Tibial artery (tissue), 4 donors: ENCODE data around the gene ATG7.

Source experiments
- DNase-seq, 2 donors: peaks; one replicate each; pipeline ENCODE4 v3.0.0-alpha.2; 2019
- H3K27ac ChIP-seq, 2 donors: fragments of 200-600 bp; sonication (generic) in 1 of 2; 1 replicate in 1 of 2; 2 replicates in 1 of 2; pipeline ENCODE4 v1.5.1; 2018 to 2019; ENCODE audit warnings: mild to moderate bottlenecking in 1 of 2
- H3K27me3 ChIP-seq, 2 donors: fragments of 200-600 bp; sonication (generic) in 1 of 2; one replicate each; pipeline versions ENCODE4 v1.5.1 to v1.6.0; 2016 to 2019
- H3K36me3 ChIP-seq, 3 donors: fragments of 200-600 bp; sonication (generic) in 2 of 3; one replicate each; pipeline ENCODE4 v1.5.1; 2016 to 2019; ENCODE audit warnings: mild to moderate bottlenecking in 2 of 3
- H3K4me1 ChIP-seq, 4 donors: fragments of 200-600 bp; sonication (generic) in 2 of 4; 1 replicate in 3 of 4; 2 replicates in 1 of 4; pipeline ENCODE4 v1.5.1; 2016 to 2019
- H3K4me3 ChIP-seq, 2 donors: fragments of 200-600 bp; sonication (generic) in 1 of 2; 1 replicate in 1 of 2; 2 replicates in 1 of 2; pipeline ENCODE4 v1.5.1; 2018 to 2019; ENCODE audit warnings: mild to moderate bottlenecking in 2 of 2
- H3K9me3 ChIP-seq, 3 donors: fragments of 200-600 bp; sonication (generic) in 1 of 3; one replicate each; pipeline ENCODE4 v1.5.1; 2016 to 2019
- intact Hi-C: fragments of 100-400 bp; cut with DNase I; formaldehyde crosslinking; loops from one replicate; pipeline ENCODE4 v1.15.0; 2023; ENCODE audit warnings: low total_unique reads
- TF ChIP-seq, protein P1 (sequence below), 2 experiments: fragments of 200-600 bp in 1 of 2; fragments of 450-650 bp in 1 of 2; IDR thresholded peaks; one replicate each; pipeline ENCODE4 v1.5.1; 2017 to 2019; ENCODE audit warnings: antibody characterized with exemption in 2 of 2, mild to moderate bottlenecking in 1 of 2, moderate library complexity in 1 of 2

The ATG7 gene

GRCh38 chr3:11245827-11246662, 26.2 kb upstream of the ATG7 start:
- H3K27me3 ChIP-seq, result no peaks in the 10 kb centered on the region
- H3K27ac ChIP-seq, result no peak overlapping the region
- peaks cover 0 to 12% (median 0%) of the 10 kb centered on the region in 4 donors for H3K4me1 ChIP-seq
- no peaks in the 10 kb centered on the region for H3K36me3 ChIP-seq
- TF ChIP-seq, protein P1, sequence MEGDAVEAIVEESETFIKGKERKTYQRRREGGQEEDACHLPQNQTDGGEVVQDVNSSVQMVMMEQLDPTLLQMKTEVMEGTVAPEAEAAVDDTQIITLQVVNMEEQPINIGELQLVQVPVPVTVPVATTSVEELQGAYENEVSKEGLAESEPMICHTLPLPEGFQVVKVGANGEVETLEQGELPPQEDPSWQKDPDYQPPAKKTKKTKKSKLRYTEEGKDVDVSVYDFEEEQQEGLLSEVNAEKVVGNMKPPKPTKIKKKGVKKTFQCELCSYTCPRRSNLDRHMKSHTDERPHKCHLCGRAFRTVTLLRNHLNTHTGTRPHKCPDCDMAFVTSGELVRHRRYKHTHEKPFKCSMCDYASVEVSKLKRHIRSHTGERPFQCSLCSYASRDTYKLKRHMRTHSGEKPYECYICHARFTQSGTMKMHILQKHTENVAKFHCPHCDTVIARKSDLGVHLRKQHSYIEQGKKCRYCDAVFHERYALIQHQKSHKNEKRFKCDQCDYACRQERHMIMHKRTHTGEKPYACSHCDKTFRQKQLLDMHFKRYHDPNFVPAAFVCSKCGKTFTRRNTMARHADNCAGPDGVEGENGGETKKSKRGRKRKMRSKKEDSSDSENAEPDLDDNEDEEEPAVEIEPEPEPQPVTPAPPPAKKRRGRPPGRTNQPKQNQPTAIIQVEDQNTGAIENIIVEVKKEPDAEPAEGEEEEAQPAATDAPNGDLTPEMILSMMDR (IDR thresholded peaks at IDR 0.05), result no peak
- H3K4me3 ChIP-seq, result no peak overlapping the region
- DNase-seq, result no peak
- no peaks in the 10 kb centered on the region for H3K9me3 ChIP-seq
- intact Hi-C loops, result no loop called here

DNA sequence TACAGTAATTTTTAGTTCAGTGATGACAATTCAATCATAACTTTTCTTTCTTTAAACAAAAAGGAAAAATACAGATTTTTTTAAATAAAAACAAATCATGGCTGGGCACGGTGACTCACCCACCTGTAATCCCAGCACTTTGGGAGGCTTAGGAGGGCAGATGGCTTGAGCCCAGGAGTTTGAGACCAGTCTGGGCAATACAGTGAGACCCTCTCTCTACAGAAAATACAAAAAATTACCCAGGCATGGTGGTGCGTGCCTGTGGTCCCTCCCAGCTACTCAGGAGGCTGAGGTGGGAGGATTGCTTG, 25.6 kb upstream of the ATG7 start:
- H3K27ac ChIP-seq, result no peak overlapping the region
- H3K36me3 ChIP-seq, result no peaks in the 10 kb centered on the region
- no peak overlapping the region for H3K4me3 ChIP-seq
- TF ChIP-seq, protein P1 (IDR thresholded peaks at IDR 0.05), result no peak
- no peaks in the 10 kb centered on the region for H3K9me3 ChIP-seq
- DNase-seq, result no peak
- no peaks in the 10 kb centered on the region for H3K27me3 ChIP-seq
- intact Hi-C loops, result no loop called here
- H3K4me1 ChIP-seq, result peaks cover 0 to 12% (median 0%) of the 10 kb centered on the region in 4 donors

DNA sequence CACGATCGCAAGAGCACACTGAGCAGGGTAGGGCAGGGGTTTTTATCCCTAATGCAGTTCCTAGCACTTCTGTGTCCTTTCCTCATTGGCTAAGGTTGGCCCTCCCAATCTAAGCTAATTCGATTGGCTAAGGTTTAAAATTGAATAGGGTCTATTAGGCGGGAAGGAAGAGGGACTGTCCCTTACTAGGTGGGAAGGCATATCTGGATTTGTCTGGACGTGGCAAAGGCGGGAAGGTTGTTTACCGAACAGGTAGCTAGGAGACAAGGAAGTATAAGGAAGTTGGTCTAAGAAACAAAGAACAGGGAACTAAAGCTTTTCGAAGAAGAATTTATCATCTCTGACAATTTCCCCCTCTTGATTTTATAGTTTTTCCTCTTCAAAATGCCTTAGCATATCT, 24.8 kb upstream of the ATG7 start:
- no peaks in the 10 kb centered on the region for H3K9me3 ChIP-seq
- no peak for DNase-seq
- TF ChIP-seq, protein P1 (IDR thresholded peaks at IDR 0.05), result no peak
- no peak overlapping the region for H3K27ac ChIP-seq
- no peak overlapping the region for H3K4me3 ChIP-seq
- H3K4me1 ChIP-seq, result peaks cover 0 to 12% (median 0%) of the 10 kb centered on the region in 4 donors
- H3K36me3 ChIP-seq, result no peaks in the 10 kb centered on the region
- no peaks in the 10 kb centered on the region for H3K27me3 ChIP-seq
- intact Hi-C loops, result no loop called here

DNA sequence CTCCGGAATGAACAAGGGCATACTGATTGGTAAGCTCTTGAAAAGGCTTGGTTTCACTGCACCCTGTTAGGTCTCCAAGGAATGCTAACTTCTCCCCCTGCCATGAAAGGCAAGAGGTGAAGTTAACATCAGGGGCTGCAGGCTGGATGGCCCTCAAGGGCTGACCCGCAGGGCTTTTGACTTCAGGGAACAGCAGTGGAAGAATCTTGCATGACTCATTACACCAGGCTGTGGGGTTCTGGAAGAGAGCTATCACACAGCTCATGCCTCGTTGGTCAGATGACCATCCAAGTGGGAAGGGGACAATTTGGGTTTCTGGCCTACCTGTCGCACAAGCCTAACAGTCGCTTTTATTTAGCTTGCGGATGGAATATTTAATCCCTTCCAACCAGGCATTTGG, 23.6 kb upstream of the ATG7 start:
- intact Hi-C loops, result no loop called here
- Histone ChIP-seq H3K27ac (no peak overlapping the region), H3K4me1 (peaks cover 0 to 12% (median 0%) of the 10 kb centered on the region in 4 donors), H3K36me3 (no peaks in the 10 kb centered on the region), H3K9me3 (no peaks in the 10 kb centered on the region), H3K27me3 (no peaks in the 10 kb centered on the region), H3K4me3 (no peak overlapping the region)
- TF ChIP-seq, protein P1 (IDR thresholded peaks at IDR 0.05), result no peak
- no peak for DNase-seq

GRCh38 chr3:11250902-11251806, 21.0 kb upstream of the ATG7 start:
- TF ChIP-seq, protein P1 (IDR thresholded peaks at IDR 0.05), result no peak
- Histone ChIP-seq H3K4me3 (no peak overlapping the region), H3K9me3 (no peaks in the 10 kb centered on the region), H3K36me3 (peaks cover 0 to 7% (median 6%) of the 10 kb centered on the region in 3 donors), H3K4me1 (peaks cover 0 to 9% (median 0%) of the 10 kb centered on the region in 4 donors), H3K27me3 (no peaks in the 10 kb centered on the region), H3K27ac (no peak overlapping the region)
- DNase-seq, result no peak
- intact Hi-C loops, result no loop called here
